ENCODE data around the gene GPR119.
"Not testable (repeated sequence)": the region's sequence is repeated elsewhere in the genome, so short reads cannot be mapped to it uniquely, and the experiment has no call there.

The GPR119 gene

GRCh38 chrX:130347321-130347720 is 38.2 kb downstream of the GPR119 start:
- no peak for TF ChIP-seq CTCF (IDR thresholded peaks at IDR 0.05; ENCODE audit: control insufficient read depth, insufficient read depth, low read depth, low read length, missing control alignments)
- H3K4me3 ChIP-seq (ENCODE audit: control insufficient read depth, low read depth, low read length) = no peak overlapping the region
- DNase-seq (ENCODE audit: low read depth) = no peak

GRCh38 chrX:130343411-130343810 is 42.1 kb downstream of the GPR119 start:
- no peak for TF ChIP-seq CTCF (IDR thresholded peaks at IDR 0.05; ENCODE audit: control insufficient read depth, insufficient read depth, low read depth, low read length, missing control alignments)

GRCh38 chrX:130340271-130340670 is 45.2 kb downstream of the GPR119 start:
- no peak for DNase-seq (ENCODE audit: low read depth)

More at GRCh38 chrX:130343411-130343810, 42.1 kb downstream of the GPR119 start:
- no peak overlapping the region for H3K4me3 ChIP-seq (ENCODE audit: control insufficient read depth, low read depth, low read length)
- DNase-seq (ENCODE audit: low read depth) = no peak

GRCh38 chrX:130339408-130340222 is 45.9 kb downstream of the GPR119 start, which contains the start of gene SLC25A14:
Gene SLC25A14 (plus strand): TSS chrX:130339919. CDS start chrX:130340279, 360 bp downstream.
- TF ChIP-seq CTCF (IDR thresholded peaks at IDR 0.05; ENCODE audit: control insufficient read depth, insufficient read depth, low read depth, low read length, missing control alignments) = no peak
- DNase-seq (ENCODE audit: low read depth) = peak; percentile 11
- peak within 1 kb of the TSS; percentile 58 for H3K4me3 ChIP-seq (ENCODE audit: control insufficient read depth, low read depth, low read length)

More at GRCh38 chrX:130340271-130340670, 45.2 kb downstream of the GPR119 start:
- TF ChIP-seq CTCF (IDR thresholded peaks at IDR 0.05; ENCODE audit: control insufficient read depth, insufficient read depth, low read depth, low read length, missing control alignments) = no peak
- peak overlapping the region; percentile 58 for H3K4me3 ChIP-seq (ENCODE audit: control insufficient read depth, low read depth, low read length)

- H3K4me3 ChIP-seq (ENCODE audit: control insufficient read depth, low read depth, low read length); DNase-seq (ENCODE audit: low read depth): not testable (repeated sequence)
These were observed 46.6 kb downstream of the GPR119 start for GRCh38 chrX:130338869-130339268.

GRCh38 chrX:130336531-130336930 is 48.9 kb downstream of the GPR119 start:
- no peak for DNase-seq (ENCODE audit: low read depth)
- no peak overlapping the region for H3K4me3 ChIP-seq (ENCODE audit: control insufficient read depth, low read depth, low read length)
- no peak for TF ChIP-seq CTCF (IDR thresholded peaks at IDR 0.05; ENCODE audit: control insufficient read depth, insufficient read depth, low read depth, low read length, missing control alignments)
